ENCODE results near the gene ARL17B.
"Not testable (repeated sequence)": the region's sequence is repeated elsewhere in the genome, so short reads cannot be mapped to it uniquely, and the experiment has no call there.

Gene ARL17B

GRCh38 chr17:46266063-46266655, 95.4 kb downstream of the ARL17B start:
- H3K79me1 ChIP-seq (ENCODE audit: low read length); H3K79me2 ChIP-seq (ENCODE audit: control insufficient read depth, insufficient read depth, low read length, poor library complexity); H3K27ac ChIP-seq (ENCODE audit: low read depth, low read length); H3K4ac ChIP-seq (ENCODE audit: low read depth, low read length); H3K9me3 ChIP-seq (ENCODE audit: insufficient read depth, low read depth, low read length); H2AK5ac ChIP-seq (ENCODE audit: low read length); H2BK5ac ChIP-seq (ENCODE audit: low read depth, low read length, poor library complexity); H3K23ac ChIP-seq (ENCODE audit: low read length); H2BK12ac ChIP-seq (ENCODE audit: low read length); H3K36me3 ChIP-seq (ENCODE audit: control insufficient read depth in 1 of 2, insufficient read depth in 2 of 2, low read length in 2 of 2); H2BK120ac ChIP-seq (ENCODE audit: insufficient read depth, low read length, poor library complexity); H3K27me3 ChIP-seq (ENCODE audit: insufficient read depth, low read length): not testable (repeated sequence)
- Histone ChIP-seq H3K9ac (ENCODE audit: low read length) (peak overlapping the region; percentile 59), H2AFZ (ENCODE audit: insufficient read depth, low read length, poor library complexity) (peak overlapping the region; percentile 62), H4K12ac (ENCODE audit: low read depth, low read length) (peak overlapping the region; percentile 36), H3K4me1 (ENCODE audit: control insufficient read depth in 1 of 2, insufficient read depth in 2 of 2, low read length in 2 of 2) (peaks cover 10 to 19% of the 10 kb centered on the region in 2 experiments), H3K4me3 (ENCODE audit: low read depth, low read length) (peak overlapping the region; percentile 76), H4K91ac (ENCODE audit: low read depth, low read length) (peak overlapping the region; percentile 22), H3K18ac (ENCODE audit: low read length) (peak overlapping the region; percentile 38), H3K4me2 (ENCODE audit: low read length) (peak overlapping the region; percentile 98), H3K14ac (ENCODE audit: low read length) (peak overlapping the region; percentile 25), H4K8ac (ENCODE audit: low read depth, low read length) (peak overlapping the region; percentile 45)
- WGBS (ENCODE audit: extremely low coverage, insufficient coverage, insufficient read length): no CpG with 5 or more reads among the region's 21 CpGs
- DNase-seq: peak; percentile 12 to 58

- no CpG with 5 or more reads among the region's 3 CpGs for WGBS (ENCODE audit: extremely low coverage, insufficient coverage, insufficient read length)
- no peak overlapping the region for H3K9ac ChIP-seq (ENCODE audit: low read length)
- H2AK5ac ChIP-seq (ENCODE audit: low read length): no peak overlapping the region
- no peak overlapping the region for H4K91ac ChIP-seq (ENCODE audit: low read depth, low read length)
- H3K4me3 ChIP-seq (ENCODE audit: low read depth, low read length): no peak overlapping the region
- H2BK12ac ChIP-seq (ENCODE audit: low read length): no peak overlapping the region
- H3K18ac ChIP-seq (ENCODE audit: low read length): no peak overlapping the region
- no peak overlapping the region for H4K12ac ChIP-seq (ENCODE audit: low read depth, low read length)
- H3K36me3 ChIP-seq (ENCODE audit: control insufficient read depth in 1 of 2, insufficient read depth in 2 of 2, low read length in 2 of 2): no peaks in the 10 kb centered on the region
- H3K27me3 ChIP-seq (ENCODE audit: insufficient read depth, low read length): peaks cover 14% of the 10 kb centered on the region
- peaks cover 10 to 19% of the 10 kb centered on the region in 2 experiments for H3K4me1 ChIP-seq (ENCODE audit: control insufficient read depth in 1 of 2, insufficient read depth in 2 of 2, low read length in 2 of 2)
- H2AFZ ChIP-seq (ENCODE audit: insufficient read depth, low read length, poor library complexity): no peak overlapping the region
- H2BK120ac ChIP-seq (ENCODE audit: insufficient read depth, low read length, poor library complexity): no peak overlapping the region
- no peak overlapping the region for H3K4ac ChIP-seq (ENCODE audit: low read depth, low read length)
- H3K27ac ChIP-seq (ENCODE audit: low read depth, low read length): peak overlapping the region; percentile 22
- H3K79me1 ChIP-seq (ENCODE audit: low read length): peaks cover 6% of the 10 kb centered on the region
- peak overlapping the region; percentile 48 for H3K4me2 ChIP-seq (ENCODE audit: low read length)
- peak in 1 of 2 donors; percentile 18 for DNase-seq
- peak overlapping the region; percentile 22 for H2BK5ac ChIP-seq (ENCODE audit: low read depth, low read length, poor library complexity)
- peaks cover 3% of the 10 kb centered on the region for H3K9me3 ChIP-seq (ENCODE audit: insufficient read depth, low read depth, low read length)
- H3K14ac ChIP-seq (ENCODE audit: low read length): no peak overlapping the region
- H3K23ac ChIP-seq (ENCODE audit: low read length): no peak overlapping the region
- peaks cover 4% of the 10 kb centered on the region for H3K79me2 ChIP-seq (ENCODE audit: control insufficient read depth, insufficient read depth, low read length, poor library complexity)
- H4K8ac ChIP-seq (ENCODE audit: low read depth, low read length): no peak overlapping the region
Observed at GRCh38 chr17:46264456-46265198, 96.9 kb downstream of the ARL17B start.

- no peak overlapping the region for H3K18ac ChIP-seq (ENCODE audit: low read length)
- H2AFZ ChIP-seq (ENCODE audit: insufficient read depth, low read length, poor library complexity): no peak overlapping the region
- H3K79me2 ChIP-seq (ENCODE audit: control insufficient read depth, insufficient read depth, low read length, poor library complexity): peaks cover 4% of the 10 kb centered on the region
- no peak overlapping the region for H2AK5ac ChIP-seq (ENCODE audit: low read length)
- no peak overlapping the region for H3K23ac ChIP-seq (ENCODE audit: low read length)
- no peak overlapping the region for H3K4me2 ChIP-seq (ENCODE audit: low read length)
- H3K27ac ChIP-seq (ENCODE audit: low read depth, low read length): no peak overlapping the region
- no peak overlapping the region for H3K4me3 ChIP-seq (ENCODE audit: low read depth, low read length)
- H4K91ac ChIP-seq (ENCODE audit: low read depth, low read length): no peak overlapping the region
- peaks cover 6% of the 10 kb centered on the region for H3K79me1 ChIP-seq (ENCODE audit: low read length)
- no peak overlapping the region for H2BK12ac ChIP-seq (ENCODE audit: low read length)
- H3K27me3 ChIP-seq (ENCODE audit: insufficient read depth, low read length): peaks cover 10% of the 10 kb centered on the region
- H4K8ac ChIP-seq (ENCODE audit: low read depth, low read length): no peak overlapping the region
- no peak for DNase-seq
- H3K4me1 ChIP-seq (ENCODE audit: control insufficient read depth in 1 of 2, insufficient read depth in 2 of 2, low read length in 2 of 2): peaks cover 6 to 15% of the 10 kb centered on the region in 2 experiments
- H3K14ac ChIP-seq (ENCODE audit: low read length): no peak overlapping the region
- peaks cover 3% of the 10 kb centered on the region for H3K9me3 ChIP-seq (ENCODE audit: insufficient read depth, low read depth, low read length)
- H2BK120ac ChIP-seq (ENCODE audit: insufficient read depth, low read length, poor library complexity): no peak overlapping the region
- WGBS (ENCODE audit: extremely low coverage, insufficient coverage, insufficient read length): no CpG with 5 or more reads among the region's 8 CpGs
- H3K36me3 ChIP-seq (ENCODE audit: control insufficient read depth in 1 of 2, insufficient read depth in 2 of 2, low read length in 2 of 2): no peaks in the 10 kb centered on the region
- no peak overlapping the region for H3K4ac ChIP-seq (ENCODE audit: low read depth, low read length)
- H2BK5ac ChIP-seq (ENCODE audit: low read depth, low read length, poor library complexity): no peak overlapping the region
- no peak overlapping the region for H3K9ac ChIP-seq (ENCODE audit: low read length)
- H4K12ac ChIP-seq (ENCODE audit: low read depth, low read length): no peak overlapping the region
Observed at GRCh38 chr17:46262271-46262670, 99.3 kb downstream of the ARL17B start.

- not testable (repeated sequence) for H3K9me3 ChIP-seq (ENCODE audit: insufficient read depth, low read depth, low read length); H3K36me3 ChIP-seq (ENCODE audit: control insufficient read depth in 1 of 2, insufficient read depth in 2 of 2, low read length in 2 of 2); H3K18ac ChIP-seq (ENCODE audit: low read length); H3K79me2 ChIP-seq (ENCODE audit: control insufficient read depth, insufficient read depth, low read length, poor library complexity); H3K79me1 ChIP-seq (ENCODE audit: low read length); H2BK5ac ChIP-seq (ENCODE audit: low read depth, low read length, poor library complexity); H3K4ac ChIP-seq (ENCODE audit: low read depth, low read length); H3K9ac ChIP-seq (ENCODE audit: low read length); H3K4me1 ChIP-seq (ENCODE audit: control insufficient read depth in 1 of 2, insufficient read depth in 2 of 2, low read length in 2 of 2); H3K23ac ChIP-seq (ENCODE audit: low read length); H2BK120ac ChIP-seq (ENCODE audit: insufficient read depth, low read length, poor library complexity); H3K14ac ChIP-seq (ENCODE audit: low read length); H4K8ac ChIP-seq (ENCODE audit: low read depth, low read length); H3K27ac ChIP-seq (ENCODE audit: low read depth, low read length); H3K4me3 ChIP-seq (ENCODE audit: low read depth, low read length); H4K12ac ChIP-seq (ENCODE audit: low read depth, low read length); H2BK12ac ChIP-seq (ENCODE audit: low read length); H2AK5ac ChIP-seq (ENCODE audit: low read length); H3K27me3 ChIP-seq (ENCODE audit: insufficient read depth, low read length); H2AFZ ChIP-seq (ENCODE audit: insufficient read depth, low read length, poor library complexity); H4K91ac ChIP-seq (ENCODE audit: low read depth, low read length)
- DNase-seq: peak in 1 of 2 donors; percentile 38
- H3K4me2 ChIP-seq (ENCODE audit: low read length): peak overlapping the region; percentile 57
- WGBS (ENCODE audit: extremely low coverage, insufficient coverage, insufficient read length): no CpG with 5 or more reads among the region's 62 CpGs
Observed at GRCh38 chr17:46259845-46260661, 101.5 kb downstream of the ARL17B start.
